GM12864 (cell line): ENCODE results near the gene MFSD11.
"Not testable (repeated sequence)": the region's sequence is repeated elsewhere in the genome, so short reads cannot be mapped to it uniquely, and the experiment has no call there.

Experiments used
- DNase-seq: peaks from one replicate; pipeline ENCODE4 v3.0.0-alpha.2; 2011; ENCODE audit warnings: low read depth
- H3K4me3 ChIP-seq: 2 replicates; pipeline ENCODE4 v1.5.1; 2011; ENCODE audit warnings: mild to moderate bottlenecking, low read depth, low read length, control low read depth
- CTCF ChIP-seq: IDR thresholded peaks from 2 replicates; pipeline ENCODE4 v1.5.1; 2011; ENCODE audit warnings: low read depth, mild to moderate bottlenecking, moderate library complexity, low read length, control low read depth, inconsistent platforms; ENCODE audit errors: missing control alignments

Gene MFSD11

DNA sequence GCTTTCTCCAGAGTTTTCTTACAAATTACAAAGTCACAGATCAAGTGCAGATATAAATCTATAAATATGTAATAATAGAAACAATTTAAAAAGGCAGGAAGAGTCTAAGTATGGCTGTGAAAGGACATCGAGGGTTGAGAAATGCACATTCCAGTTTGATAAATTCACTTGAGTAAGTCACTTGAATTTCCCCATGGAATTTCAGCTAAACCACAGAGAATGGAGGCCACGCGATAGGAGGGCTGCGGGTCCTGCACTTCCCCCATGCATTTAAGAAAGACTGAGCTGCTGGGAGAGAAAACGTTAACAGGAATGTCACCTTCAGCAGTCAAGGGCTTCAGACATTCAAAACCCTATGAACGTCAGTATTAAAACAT, 21.1 kb upstream of the MFSD11 start:
- no peak for TF ChIP-seq CTCF
- DNase-seq: no peak
- H3K4me3 ChIP-seq: no peak overlapping the region

DNA sequence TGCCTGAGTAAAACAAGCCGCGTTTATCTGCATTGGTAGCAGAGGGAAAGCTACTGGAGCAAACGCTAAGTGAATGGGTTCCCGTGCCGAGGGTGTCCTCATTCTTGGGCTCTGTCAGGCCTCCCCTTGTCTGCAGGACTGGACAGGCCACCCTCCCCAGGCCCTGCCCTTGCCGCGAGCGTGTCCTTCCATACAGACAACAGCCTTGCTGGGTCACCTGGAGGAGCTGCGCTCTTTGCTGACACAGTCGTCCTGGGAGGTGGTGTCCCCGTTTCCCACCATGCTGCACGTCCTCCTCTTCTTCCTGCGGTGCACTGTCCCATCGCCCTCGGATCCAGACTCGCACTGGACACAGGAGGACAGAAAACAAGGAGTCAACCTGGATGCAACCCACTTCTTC, 19.4 kb upstream of the MFSD11 start:
- no peak overlapping the region for H3K4me3 ChIP-seq
- no peak for DNase-seq
- TF ChIP-seq CTCF: no peak

GRCh38 chr17:76720211-76720610, 17.7 kb upstream of the MFSD11 start:
- no peak for TF ChIP-seq CTCF
- no peak overlapping the region for H3K4me3 ChIP-seq
- no peak for DNase-seq

DNA sequence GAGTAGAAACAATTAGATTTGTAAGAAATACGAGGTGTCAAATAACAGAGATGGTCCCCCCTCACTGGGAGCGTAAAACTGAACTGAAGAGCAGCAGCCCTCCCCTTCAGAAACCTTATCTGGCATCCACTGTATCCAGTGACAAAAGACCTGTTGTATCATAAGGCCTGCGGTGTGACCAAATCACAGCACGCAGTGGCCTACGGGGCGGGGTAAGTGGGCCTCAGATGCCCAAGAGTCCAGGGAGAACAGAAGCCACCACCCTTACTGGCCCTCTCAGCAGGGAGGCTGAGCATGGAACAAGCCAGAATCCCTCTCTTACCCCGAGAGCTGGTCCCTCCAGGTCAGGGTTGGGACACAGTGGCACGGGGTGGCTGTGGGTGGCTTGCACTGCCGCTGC, 17.0 kb upstream of the MFSD11 start:
- no peak for DNase-seq
- no peak for TF ChIP-seq CTCF
- no peak overlapping the region for H3K4me3 ChIP-seq

GRCh38 chr17:76721463-76721862, 16.5 kb upstream of the MFSD11 start:
- TF ChIP-seq CTCF: no peak
- no peak overlapping the region for H3K4me3 ChIP-seq
- DNase-seq: no peak

- H3K4me3 ChIP-seq: no peak overlapping the region
- DNase-seq: no peak
- TF ChIP-seq CTCF: no peak
Observed at GRCh38 chr17:76722279-76722678, 15.6 kb upstream of the MFSD11 start.

- DNase-seq, H3K4me3 ChIP-seq: not testable (repeated sequence)
Observed at GRCh38 chr17:76722977-76723376, 14.9 kb upstream of the MFSD11 start.

- no peak overlapping the region for H3K4me3 ChIP-seq
- no peak for DNase-seq
- TF ChIP-seq CTCF: no peak
Observed at GRCh38 chr17:76723812-76724211, 14.1 kb upstream of the MFSD11 start.
